Measurements from ENCODE around the gene SUPT3H. TPM values are rescaled to one million over a fixed set of nuclear protein-coding genes. Genes with fewer than 3 reads are reported as not detected.
"Not testable (repeated sequence)": the region's sequence is repeated elsewhere in the genome, so short reads cannot be mapped to it uniquely, and the experiment has no call there.

The SUPT3H gene
- total RNA-seq, 4 donors from 2014 or later, result 0.80 to 12.7 (median 3.0) TPM

DNA sequence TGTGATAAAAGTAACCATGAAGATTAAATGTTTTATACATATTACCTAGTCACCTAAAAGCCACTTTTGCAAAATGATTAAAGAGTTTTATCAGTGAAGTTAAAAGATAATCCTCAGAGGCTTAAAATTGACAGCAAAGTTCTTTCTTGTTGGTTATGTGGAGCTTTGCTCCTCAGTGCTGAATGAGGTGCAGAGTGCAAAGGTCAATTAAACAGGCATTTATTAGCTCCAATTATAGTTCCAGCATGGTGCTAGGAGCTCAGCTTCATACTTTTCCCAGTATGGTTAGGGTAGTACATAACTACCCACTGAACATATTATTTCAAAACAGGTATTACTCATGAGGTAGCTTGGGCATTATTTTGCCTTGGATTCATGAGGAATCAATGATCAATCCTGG is 463.6 kb downstream of the SUPT3H start:
- H3K27ac ChIP-seq, result no peak overlapping the region
- H3K27me3 ChIP-seq, result no peaks in the 10 kb centered on the region
- H3K36me3 ChIP-seq, result no peaks in the 10 kb centered on the region
- no peak for DNase-seq
- H3K4me1 ChIP-seq, result no peaks in the 10 kb centered on the region
- in situ Hi-C loops (cut with MboI; ENCODE audit: low pct_ligation_motif_present in 1 of 4, low pct_unique_long_range_greater_than_20kb in 1 of 4, low sequenced_read_pairs in 3 of 4) (no loop called here), intact Hi-C loops (cut with DNase I; ENCODE audit: low total_unique reads) (no loop called here)
- H3K9me3 ChIP-seq, result no peaks in the 10 kb centered on the region
- no peak overlapping the region for H3K4me3 ChIP-seq
- TF ChIP-seq EP300 (IDR thresholded peaks at IDR 0.05; ENCODE audit: low read depth) (no peak), POLR2A (IDR thresholded peaks at IDR 0.05) (no peak), POLR2AphosphoS5 (IDR thresholded peaks at IDR 0.05) (no peak)
- TF ChIP-seq, protein P1, sequence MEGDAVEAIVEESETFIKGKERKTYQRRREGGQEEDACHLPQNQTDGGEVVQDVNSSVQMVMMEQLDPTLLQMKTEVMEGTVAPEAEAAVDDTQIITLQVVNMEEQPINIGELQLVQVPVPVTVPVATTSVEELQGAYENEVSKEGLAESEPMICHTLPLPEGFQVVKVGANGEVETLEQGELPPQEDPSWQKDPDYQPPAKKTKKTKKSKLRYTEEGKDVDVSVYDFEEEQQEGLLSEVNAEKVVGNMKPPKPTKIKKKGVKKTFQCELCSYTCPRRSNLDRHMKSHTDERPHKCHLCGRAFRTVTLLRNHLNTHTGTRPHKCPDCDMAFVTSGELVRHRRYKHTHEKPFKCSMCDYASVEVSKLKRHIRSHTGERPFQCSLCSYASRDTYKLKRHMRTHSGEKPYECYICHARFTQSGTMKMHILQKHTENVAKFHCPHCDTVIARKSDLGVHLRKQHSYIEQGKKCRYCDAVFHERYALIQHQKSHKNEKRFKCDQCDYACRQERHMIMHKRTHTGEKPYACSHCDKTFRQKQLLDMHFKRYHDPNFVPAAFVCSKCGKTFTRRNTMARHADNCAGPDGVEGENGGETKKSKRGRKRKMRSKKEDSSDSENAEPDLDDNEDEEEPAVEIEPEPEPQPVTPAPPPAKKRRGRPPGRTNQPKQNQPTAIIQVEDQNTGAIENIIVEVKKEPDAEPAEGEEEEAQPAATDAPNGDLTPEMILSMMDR (IDR thresholded peaks at IDR 0.05), result no peak

DNA sequence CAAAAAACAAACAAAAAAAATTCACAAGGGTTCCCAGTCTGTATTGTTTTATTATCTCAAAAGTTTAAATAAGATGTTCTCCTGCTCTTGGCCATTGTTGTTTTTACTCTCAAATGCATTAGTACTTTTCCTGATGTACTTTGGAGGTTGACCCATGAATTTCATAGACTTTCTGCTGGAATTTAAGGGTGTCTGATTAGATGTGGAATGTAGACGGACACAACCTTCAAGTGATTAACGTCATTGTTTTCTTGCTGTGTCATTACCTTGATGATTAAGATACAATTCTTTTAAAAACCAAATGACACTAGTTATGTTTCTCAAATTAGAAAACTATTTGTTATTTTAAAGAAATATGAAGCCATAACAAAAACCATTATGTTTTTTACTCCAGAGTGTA is 471.0 kb downstream of the SUPT3H start:
- Histone ChIP-seq H3K27me3 (no peaks in the 10 kb centered on the region), H3K4me1 (no peaks in the 10 kb centered on the region), H3K36me3 (no peaks in the 10 kb centered on the region), H3K27ac (no peak overlapping the region), H3K9me3 (no peaks in the 10 kb centered on the region), H3K4me3 (no peak overlapping the region)
- in situ Hi-C loops (cut with MboI; ENCODE audit: low pct_ligation_motif_present in 1 of 4, low pct_unique_long_range_greater_than_20kb in 1 of 4, low sequenced_read_pairs in 3 of 4) (no loop called here), intact Hi-C loops (cut with DNase I; ENCODE audit: low total_unique reads) (no loop called here)
- DNase-seq, result no peak
- TF ChIP-seq, protein P1 (IDR thresholded peaks at IDR 0.05), result no peak
- TF ChIP-seq EP300 (IDR thresholded peaks at IDR 0.05; ENCODE audit: low read depth) (no peak), POLR2A (IDR thresholded peaks at IDR 0.05) (no peak), POLR2AphosphoS5 (IDR thresholded peaks at IDR 0.05) (no peak)
- 92 to 94% methylated on average over 2 of the region's 2 CpGs for WGBS, 2 donors (ENCODE audit: low coverage in 1 of 2)

DNA sequence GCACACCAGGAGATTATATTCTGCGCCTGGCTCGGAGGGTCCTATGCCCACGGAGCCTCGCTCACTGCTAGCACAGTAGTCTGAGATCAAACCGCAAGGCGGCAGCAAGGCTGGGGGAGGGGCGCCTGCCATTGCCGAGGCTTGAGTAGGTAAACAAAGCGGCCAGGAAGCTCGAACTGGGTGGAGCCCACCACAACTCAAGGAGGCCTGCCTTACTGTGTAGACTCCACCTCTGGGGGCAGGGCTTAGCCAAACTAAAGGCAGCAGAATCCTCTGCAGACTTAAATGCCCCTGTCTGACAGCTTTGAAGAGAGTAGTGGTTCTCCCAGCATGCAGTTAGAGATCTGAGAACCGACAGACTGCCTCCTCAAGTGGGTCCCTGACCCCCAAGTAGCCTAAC is 477.4 kb downstream of the SUPT3H start:
- H3K9me3 ChIP-seq; H3K4me1 ChIP-seq; H3K36me3 ChIP-seq; H3K27me3 ChIP-seq; in situ Hi-C loops (cut with MboI; ENCODE audit: low pct_ligation_motif_present in 1 of 4, low pct_unique_long_range_greater_than_20kb in 1 of 4, low sequenced_read_pairs in 3 of 4); intact Hi-C loops (cut with DNase I; ENCODE audit: low total_unique reads); H3K4me3 ChIP-seq; DNase-seq; H3K27ac ChIP-seq: not testable (repeated sequence)
- WGBS, 2 donors (ENCODE audit: low coverage in 1 of 2), result 80% methylated on average over 11 of the region's 11 CpGs; no CpG with 5 or more reads in 1 of the 2 donors

DNA sequence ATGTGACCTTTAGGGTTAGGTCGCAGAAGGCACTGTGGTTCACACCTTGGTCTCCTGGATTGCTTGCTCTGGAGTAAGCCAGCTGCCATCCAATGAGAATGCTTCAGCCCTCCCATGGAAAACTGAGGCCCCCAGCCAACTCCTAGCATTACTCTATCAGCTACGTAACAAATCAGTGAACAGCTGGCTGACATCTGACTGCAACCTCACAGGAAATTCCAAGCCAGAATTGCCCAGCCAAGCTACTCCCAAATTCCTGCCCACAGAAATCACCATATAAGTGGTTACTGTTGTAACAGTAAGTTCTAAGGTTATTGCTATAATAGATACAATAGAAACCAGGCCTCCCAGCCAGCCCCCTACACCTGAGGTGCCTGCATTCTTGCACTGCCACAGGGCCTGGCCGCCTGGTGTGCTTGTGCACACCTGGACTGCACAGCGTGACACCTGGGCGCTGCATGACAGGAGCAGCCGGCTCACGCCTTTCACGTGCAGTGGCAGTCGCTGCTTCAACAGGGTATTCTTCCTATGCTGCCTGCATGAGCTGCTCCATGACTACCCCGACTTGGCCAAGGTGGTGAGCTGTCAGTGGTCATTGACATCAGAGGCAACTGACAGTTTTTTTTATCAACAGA is 479.3 kb downstream of the SUPT3H start:
- WGBS, 2 donors (ENCODE audit: low coverage in 1 of 2), result 94 to 100% methylated on average over 1 to 10 of the region's 10 CpGs
- TF ChIP-seq, protein P1 (IDR thresholded peaks at IDR 0.05), result no peak
- TF ChIP-seq POLR2AphosphoS5 (IDR thresholded peaks at IDR 0.05), result no peak
- intact Hi-C loops (cut with DNase I; ENCODE audit: low total_unique reads), result no loop called here
- Histone ChIP-seq H3K4me3 (no peak overlapping the region), H3K9me3 (no peaks in the 10 kb centered on the region), H3K4me1 (no peaks in the 10 kb centered on the region), H3K27ac (no peak overlapping the region), H3K36me3 (no peaks in the 10 kb centered on the region), H3K27me3 (no peaks in the 10 kb centered on the region)
- in situ Hi-C loops (cut with MboI; ENCODE audit: low pct_ligation_motif_present in 1 of 4, low pct_unique_long_range_greater_than_20kb in 1 of 4, low sequenced_read_pairs in 3 of 4), result no loop called here
- DNase-seq, result no peak

DNA sequence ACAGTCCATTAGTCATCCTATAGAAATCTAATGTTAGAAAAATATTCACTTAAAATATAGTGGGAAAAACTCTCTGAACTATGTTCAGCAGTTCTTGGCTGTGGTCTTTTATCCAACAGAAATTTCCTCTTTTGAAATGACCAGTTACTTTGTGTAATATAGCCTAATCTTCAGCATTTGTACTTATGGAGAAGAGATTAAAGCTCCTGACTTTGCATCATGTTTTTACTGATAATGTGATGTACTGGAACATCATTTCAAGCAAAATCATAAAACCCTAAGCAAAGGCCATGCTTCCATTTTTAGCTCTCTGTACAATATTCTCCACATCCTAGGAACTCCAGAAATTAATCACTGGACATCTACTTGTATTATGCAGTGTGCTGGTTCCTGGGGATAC is 480.4 kb downstream of the SUPT3H start:
- Histone ChIP-seq H3K4me3 (no peak overlapping the region), H3K27ac (no peak overlapping the region), H3K4me1 (no peaks in the 10 kb centered on the region), H3K9me3 (no peaks in the 10 kb centered on the region), H3K36me3 (no peaks in the 10 kb centered on the region), H3K27me3 (no peaks in the 10 kb centered on the region)
- in situ Hi-C loops (cut with MboI; ENCODE audit: low pct_ligation_motif_present in 1 of 4, low pct_unique_long_range_greater_than_20kb in 1 of 4, low sequenced_read_pairs in 3 of 4) (no loop called here), intact Hi-C loops (cut with DNase I; ENCODE audit: low total_unique reads) (no loop called here)
- no peak for DNase-seq
- TF ChIP-seq, protein P1 (IDR thresholded peaks at IDR 0.05), result no peak
- TF ChIP-seq POLR2AphosphoS5 (IDR thresholded peaks at IDR 0.05) (no peak), POLR2A (IDR thresholded peaks at IDR 0.05) (no peak), EP300 (IDR thresholded peaks at IDR 0.05; ENCODE audit: low read depth) (no peak)

All from transverse colon (tissue), 4 donors.